ENCODE data around the gene RBMS3.
"Not testable (repeated sequence)": the region's sequence is repeated elsewhere in the genome, so short reads cannot be mapped to it uniquely, and the experiment has no call there.

Gene RBMS3

DNA sequence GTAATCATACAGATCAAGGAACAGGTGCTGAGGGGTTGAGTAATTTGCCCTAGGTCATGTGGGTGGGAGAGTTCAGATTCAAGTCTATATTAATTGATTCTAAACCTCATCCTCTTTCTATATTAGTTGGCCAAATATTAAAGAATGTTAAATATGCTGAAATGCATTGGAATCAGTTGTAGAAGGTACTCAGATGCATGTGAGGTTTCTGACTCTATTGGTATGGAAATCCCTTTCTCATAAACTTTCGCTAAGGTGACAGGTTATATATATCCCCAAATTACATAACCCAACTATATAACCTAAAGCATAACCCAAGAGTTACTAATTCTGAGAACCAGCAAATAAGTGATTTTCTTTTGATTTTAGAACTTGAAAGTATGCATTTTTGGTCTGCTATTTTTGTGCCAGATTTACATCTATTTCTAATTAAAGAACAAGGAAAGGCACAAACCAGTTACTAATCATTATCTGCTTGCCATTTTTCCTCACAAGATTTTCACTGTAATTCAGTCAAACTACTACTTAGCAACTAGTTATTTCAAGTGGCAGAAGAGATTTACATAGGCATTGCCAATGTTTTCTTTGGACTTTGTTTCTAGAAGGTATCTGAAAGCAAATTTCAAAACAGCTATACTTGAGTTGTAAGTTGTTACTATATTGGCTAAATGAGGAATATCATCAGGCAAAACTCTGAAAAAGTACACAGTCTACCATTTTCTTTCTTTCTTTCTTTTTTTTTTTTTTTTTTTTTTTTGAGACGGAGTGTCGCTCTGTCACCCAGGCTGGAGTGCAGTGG, 201.3 kb downstream of the RBMS3 start:
- DNase-seq (ENCODE audit: low spot score): no peak

DNA sequence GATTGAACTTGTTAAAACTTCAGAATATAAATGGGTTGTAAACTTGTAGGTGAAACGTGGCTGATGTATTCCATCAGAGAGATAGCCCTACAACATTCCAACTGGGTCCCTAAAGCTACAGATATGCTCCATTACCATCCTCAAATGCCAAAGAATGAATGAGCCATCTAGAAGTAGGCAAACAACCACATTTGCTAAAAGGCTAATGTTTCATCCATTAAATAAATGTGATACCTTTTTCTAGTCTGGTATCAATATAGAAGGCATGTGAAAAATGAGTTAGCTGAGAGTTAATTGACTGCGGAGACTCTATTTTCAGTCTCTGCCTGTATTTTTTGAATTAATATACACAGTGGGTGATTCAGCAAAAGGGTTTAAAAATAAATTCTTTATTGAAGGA, 203.8 kb downstream of the RBMS3 start:
- no peak for DNase-seq (ENCODE audit: low spot score)

DNA sequence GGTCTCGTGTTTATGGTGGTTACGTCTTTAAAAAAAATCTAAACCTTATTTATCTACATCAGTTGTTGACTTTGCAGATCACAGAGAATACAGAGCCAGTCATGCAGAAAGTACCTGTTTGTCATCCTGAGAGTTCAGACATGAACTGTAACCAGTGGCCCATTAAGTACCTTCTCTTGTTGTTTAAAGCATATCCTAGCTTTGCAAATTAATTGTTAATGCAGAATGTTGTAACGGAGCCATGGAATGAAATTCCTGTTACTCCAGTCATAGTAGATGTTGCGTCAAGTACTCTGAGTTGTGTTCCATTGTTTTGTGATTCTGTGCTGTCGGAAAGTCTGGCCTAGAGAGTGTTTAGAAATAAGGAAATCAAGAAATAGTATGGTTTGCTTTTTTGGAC, 205.2 kb downstream of the RBMS3 start:
- no peak for DNase-seq (ENCODE audit: low spot score)

GRCh38 chr3:29486917-29487316, 206.0 kb downstream of the RBMS3 start:
- DNase-seq (ENCODE audit: low spot score): no peak

GRCh38 chr3:29488922-29489321, 208.1 kb downstream of the RBMS3 start:
- no peak for DNase-seq (ENCODE audit: low spot score)

DNA sequence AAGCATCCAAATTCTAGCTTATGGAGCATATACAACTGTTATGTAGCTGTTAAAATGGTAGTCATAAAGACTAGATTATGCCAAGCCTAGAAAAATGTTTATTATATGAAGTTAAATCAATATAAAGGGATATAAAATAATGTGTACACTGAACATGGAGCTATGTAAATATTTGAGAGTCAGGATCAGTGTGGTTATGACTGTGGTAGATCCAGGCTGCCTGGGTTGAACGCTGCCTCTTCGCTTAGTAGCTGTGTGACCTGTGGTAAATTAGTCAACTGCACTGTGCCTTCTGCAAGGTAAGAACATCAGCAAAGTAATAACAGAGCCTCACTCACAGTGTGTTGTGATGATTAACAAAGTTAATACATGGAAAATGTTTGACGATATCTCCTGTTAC, 212.2 kb downstream of the RBMS3 start:
- no peak for DNase-seq (ENCODE audit: low spot score)

- DNase-seq (ENCODE audit: low spot score): no peak
These were observed 213.6 kb downstream of the RBMS3 start for GRCh38 chr3:29494305-29495036.

- no peak for DNase-seq (ENCODE audit: low spot score)
These were observed 216.4 kb downstream of the RBMS3 start for GRCh38 chr3:29497282-29497681.

GRCh38 chr3:29502771-29503170, 221.9 kb downstream of the RBMS3 start:
- no peak for DNase-seq (ENCODE audit: low spot score)

DNA sequence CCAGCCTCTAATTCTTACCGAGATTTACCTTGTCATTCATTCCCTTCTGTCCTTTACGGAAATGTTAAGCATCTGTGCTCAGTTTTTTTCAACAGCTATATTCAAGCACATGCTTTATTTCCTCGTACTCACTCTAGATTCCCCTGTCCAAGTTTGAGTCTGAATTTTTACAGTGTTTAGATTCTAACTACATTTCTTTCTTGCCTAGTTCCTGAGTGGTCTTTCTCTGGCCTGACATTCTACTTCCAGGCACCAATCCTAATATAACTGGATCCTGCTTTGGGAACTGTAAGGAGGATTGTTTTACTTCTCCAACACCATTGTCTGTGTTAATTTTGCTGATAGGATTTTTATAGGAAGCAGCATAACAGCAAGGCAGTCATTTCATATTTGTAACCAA, 222.4 kb downstream of the RBMS3 start:
- no peak for DNase-seq (ENCODE audit: low spot score)

- no peak for DNase-seq (ENCODE audit: low spot score)
These were observed 223.1 kb downstream of the RBMS3 start for GRCh38 chr3:29503958-29504357.

- DNase-seq (ENCODE audit: low spot score): no peak
These were observed 225.6 kb downstream of the RBMS3 start for GRCh38 chr3:29506502-29506901.

DNA sequence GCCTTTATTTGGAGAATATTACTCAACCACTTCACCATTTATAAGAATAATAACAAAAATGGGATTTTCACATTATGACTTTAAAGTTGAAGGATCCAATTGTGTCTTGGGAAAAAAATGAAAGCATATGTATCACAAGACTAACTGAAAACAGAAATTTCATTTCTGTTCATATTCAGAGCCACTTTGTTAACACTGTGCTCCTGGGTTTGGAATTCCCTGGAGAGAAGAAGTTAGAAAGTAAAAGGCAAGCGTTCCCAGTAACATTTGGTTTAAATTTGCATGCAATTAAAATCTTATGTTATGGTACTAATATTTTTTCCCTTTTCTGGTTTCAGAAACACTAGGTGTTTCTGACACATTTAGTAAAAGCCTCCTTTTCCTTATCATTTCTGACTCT, 230.8 kb downstream of the RBMS3 start:
- DNase-seq (ENCODE audit: low spot score): no peak

- DNase-seq (ENCODE audit: low spot score): peak; percentile 33
These were observed 231.8 kb downstream of the RBMS3 start for GRCh38 chr3:29512641-29513040.

DNA sequence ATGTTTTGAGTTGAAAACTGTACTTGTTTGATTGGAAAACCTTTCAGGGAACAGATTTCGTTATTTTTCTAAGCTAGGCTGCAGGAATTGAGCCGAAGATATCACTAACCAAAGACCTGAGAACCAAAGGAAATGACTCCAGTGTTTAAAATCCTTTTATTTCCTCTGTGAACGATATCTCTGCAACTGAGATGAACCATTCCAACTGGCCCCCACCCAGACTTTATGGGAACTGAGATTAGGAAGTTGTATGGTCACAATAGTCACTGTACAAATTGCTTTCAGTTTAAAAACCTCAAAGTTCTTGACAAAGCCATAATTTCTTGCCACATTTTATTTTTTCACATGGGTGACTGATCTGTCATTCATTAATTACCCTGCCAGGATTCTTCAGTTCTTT, 232.4 kb downstream of the RBMS3 start:
- DNase-seq (ENCODE audit: low spot score): peak; percentile 60

DNA sequence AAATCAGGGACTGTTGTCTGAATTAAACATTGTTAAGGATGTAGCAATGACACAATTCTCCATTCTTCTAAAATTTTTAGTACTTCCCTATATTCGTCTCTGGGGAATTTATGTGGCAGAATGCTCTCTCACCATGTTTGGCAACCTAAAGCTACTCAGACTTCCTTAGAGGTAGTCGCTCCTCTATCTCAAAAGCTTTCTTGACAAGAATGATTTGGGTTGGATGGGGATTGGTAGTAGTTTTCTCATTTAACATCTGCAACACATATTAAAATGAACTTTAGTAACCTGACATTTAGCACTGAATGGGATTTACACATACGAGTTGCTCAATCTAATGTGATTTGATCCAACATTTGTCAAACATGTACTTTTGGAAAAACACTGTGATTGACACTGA, 233.3 kb downstream of the RBMS3 start:
- no peak for DNase-seq (ENCODE audit: low spot score)

GRCh38 chr3:29514912-29515311, 234.0 kb downstream of the RBMS3 start:
- DNase-seq (ENCODE audit: low spot score): no peak

GRCh38 chr3:29515451-29515850, 234.6 kb downstream of the RBMS3 start:
- DNase-seq (ENCODE audit: low spot score): peak; percentile 69

DNA sequence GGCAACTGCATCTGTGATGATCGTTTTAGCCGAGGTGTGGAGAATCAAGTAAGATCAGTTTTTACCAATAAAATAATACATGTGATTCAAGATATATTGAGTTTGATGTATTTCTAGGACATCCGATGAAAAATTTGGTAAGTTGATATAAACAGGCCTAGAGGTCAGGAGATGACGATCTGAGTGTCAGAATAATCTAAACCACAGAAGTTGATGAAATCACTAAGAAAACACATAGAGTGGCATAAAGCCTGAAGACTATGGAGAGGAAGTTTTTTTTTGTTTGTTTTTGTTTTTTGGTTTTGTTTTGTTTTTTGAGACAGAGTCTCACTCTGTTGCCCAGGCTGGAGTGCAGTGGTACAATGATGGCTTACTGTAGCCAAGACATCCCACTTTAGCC, 235.3 kb downstream of the RBMS3 start:
- DNase-seq (ENCODE audit: low spot score): no peak

DNA sequence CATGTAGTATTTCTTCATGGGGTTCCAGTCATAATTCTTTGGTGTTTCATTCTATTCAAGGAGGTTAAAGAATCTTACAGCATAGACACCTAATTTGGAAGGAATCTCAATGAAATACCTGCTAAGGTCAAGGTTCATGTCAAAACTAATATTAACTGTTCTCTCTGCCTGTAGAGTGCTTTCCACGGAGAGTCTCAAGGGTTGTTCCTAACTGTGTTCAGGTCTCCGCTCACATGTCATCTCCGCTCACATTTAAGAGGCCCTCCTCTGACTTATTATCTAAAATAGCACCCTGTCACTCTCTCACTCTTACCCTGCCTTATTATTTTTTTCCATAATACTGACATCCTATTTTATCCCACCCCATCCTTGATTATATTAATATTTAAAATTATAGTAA, 239.9 kb downstream of the RBMS3 start:
- DNase-seq (ENCODE audit: low spot score): no peak

DNA sequence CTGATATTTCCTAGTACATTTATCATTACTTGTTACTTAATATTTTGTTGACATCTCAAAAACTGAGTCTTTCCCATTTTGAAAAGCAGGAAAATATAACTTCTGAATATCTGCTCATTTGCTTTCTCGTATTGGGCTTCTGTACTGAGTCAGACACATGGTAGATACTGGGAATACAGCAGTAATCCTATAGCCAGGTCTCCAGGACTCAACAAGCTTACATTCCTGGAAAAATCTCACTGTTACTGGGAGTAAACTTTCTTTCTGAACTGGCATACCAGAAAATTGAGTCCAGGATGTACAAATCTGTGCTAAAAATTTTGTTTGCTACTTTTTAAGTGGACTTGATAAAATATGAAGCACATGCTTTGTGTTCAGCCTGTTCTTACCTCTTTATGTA, 240.4 kb downstream of the RBMS3 start:
- no peak for DNase-seq (ENCODE audit: low spot score)

DNA sequence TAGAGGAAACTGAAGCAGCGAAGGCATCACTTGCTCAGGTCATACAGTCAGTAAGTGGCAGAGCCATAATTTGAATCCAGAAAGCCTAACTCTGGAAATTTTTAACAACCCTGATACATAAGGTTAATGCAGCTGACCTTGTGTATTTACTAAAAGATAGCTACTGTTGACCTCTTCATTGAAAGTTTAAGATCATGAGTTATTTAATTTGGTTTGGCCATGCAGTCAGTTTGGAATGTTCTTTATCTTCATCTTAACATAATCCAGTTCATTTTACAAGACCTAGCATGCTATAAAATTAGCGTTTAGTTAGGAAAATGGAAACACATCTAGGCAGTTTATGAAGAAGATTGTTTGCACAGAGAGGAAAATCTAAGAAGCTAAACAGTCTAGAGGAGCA, 240.9 kb downstream of the RBMS3 start:
- DNase-seq (ENCODE audit: low spot score): no peak

GRCh38 chr3:29524433-29524832, 243.6 kb downstream of the RBMS3 start:
- DNase-seq (ENCODE audit: low spot score): not testable (repeated sequence)

All from kidney capillary endothelial cell (primary cell).